NCI-H524 treated with DMSO at 0.1 percent for 48 hours (cell line): ENCODE results near the gene TTLL10.

ENCODE experiments used
- DNase-seq: peaks from one replicate; lab custom pipeline; 2025; lab: John Stamatoyannopoulos, UW

TTLL10 gene

DNA sequence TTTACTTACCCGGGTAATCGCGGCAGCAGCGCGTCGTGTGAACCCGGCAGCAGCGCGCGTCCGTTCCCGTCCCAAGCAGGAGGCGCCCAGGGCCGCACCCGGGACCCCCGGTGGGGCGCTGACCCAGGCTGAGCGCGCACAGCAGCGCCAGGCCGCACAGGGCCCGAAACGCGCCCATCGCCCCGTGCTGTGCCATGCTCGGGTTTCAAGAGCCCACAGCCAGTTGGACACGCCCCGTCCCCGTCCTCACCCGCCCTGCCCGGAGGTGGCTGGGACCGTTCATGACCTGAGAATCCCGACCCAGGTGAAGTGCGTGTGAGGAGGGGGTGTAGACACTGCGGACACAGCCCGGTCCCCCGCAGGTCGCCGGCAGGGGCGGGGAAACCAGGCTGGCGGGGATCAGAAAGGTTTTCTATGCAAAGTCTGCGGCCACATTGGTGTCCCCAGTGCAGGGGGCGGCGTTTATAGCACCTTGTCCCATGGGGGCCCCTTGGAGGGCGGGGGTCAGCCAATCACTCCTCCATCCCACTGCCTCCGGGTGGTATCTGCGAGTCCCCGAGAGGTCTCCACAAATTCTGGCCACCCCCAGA, 32.8 kb downstream of the TTLL10 start, which contains the start of gene TNFRSF18:
TSS of gene TNFRSF18 (minus strand) at position 217 of the 590 bp plus-strand sequence. CDS start at position 196, 21 bp downstream.
- DNase-seq, result no peak

DNA sequence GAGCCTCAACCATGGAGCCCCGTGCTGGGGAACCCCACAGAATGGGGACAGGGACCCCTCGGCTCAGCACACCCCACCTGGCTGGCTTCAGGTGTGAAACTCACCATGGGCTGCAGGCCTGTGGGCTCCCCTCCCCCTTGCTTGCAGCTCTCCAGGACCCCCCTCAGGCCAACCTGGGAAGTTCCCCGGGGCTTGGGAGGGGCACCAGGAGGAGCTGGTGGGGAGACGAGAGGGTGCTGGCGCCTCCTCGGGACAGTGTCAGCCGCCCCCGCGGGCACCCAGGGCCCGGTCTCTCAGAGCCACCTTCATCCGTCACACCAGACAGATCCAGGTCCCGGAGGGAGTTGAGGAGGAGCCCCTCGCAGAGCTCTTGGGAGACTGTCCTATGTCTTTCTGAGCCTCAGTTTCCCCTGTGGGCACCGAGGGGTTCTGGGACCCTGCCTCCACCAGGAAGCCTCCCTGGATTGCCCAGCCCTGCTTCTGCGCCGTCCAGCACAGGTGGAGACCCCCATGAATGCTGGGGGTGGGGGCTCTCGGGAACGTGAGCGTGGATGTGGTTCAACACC, 33.4 kb downstream of the TTLL10 start:
- no peak for DNase-seq

DNA sequence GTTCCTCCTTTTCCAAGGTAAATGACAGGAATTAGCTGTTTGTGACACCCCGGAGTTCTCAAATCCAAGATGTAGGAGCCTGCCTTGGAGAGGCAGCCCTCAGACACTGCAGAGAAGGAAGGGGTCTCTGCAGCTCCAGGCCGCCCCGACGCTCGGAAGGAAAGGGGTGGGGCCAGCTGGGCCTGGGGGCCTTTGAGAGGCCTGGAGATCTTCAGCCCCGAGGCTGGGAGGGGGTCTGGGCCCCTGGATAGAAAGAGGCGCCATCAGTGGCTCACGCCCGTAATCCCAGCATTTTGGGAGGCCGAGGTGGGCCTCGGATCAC, 33.9 kb downstream of the TTLL10 start:
- no peak for DNase-seq

DNA sequence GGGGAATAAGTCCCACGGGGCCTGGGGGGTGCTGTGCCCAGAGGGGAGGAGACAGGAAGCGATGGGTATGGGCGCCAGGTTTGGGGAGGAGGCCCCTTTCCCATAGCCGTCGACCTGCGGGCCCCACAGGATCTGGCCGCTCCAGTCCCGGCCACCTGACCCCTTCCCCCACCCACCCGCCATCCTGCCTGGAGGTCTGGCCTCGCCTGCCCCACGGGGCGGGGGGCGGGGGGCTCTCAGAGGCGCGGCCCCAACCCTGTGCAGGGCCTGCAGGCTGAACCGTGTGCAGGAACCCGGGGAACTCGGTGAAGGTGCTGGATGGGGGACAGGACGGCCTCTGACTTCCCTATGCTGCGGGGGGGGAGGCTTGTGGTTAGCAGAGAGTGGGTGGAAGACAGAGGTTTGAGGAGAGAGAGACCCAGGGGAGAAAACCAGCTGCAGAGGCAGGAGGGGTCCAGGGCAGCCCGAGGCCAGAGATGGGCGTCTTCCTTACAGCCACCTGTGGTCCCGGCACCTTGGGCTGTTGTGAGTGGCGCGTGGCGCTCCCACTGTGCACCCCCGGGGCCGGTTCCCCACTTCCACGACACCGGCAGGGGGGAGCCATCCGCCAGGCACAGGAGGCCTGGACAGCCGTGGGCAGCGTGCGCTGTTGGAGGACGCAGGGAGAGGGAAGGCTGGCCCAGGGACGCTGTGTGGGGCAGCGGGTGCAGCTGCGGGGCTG, 35.2 kb downstream of the TTLL10 start:
- DNase-seq, result no peak

DNA sequence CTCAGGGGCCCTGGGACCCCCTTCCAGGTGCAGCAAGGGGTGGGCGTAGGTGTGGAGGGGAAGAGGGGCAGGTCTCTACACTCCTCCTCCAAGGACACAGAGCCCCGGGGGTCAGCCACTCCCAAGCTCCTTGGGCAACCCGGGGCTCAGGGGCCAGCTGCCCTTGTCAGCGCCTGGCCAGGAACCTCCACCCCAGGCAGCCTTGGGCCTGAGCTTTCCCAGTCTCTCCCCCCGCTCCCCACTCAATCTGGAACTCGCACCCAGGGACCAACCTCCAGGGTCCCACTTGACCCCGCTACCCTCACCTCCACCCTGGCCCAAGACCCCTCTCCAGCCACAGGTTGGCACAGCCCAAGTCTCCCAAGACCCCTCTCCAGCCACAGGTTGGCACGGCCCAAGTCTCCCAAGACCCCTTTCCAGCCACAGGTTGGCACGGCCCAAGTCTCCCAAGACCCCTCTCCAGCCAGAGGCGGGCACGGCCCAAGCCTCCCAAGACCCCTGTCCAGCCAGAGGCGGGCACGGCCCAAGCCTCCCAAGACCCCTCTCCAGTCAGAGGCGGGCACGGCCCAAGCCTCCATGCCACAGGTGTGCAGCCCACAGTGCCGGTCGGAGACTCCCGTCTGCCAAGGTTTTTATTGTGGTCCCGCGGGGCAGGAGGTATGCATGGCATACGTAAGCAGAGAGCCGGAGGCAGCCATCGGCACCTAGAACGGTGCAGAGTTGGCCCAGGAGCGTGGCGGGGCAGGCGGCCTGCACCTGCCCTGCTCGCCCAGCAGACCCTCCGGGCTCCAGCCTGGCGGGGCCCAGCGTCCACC, 37.3 kb downstream of the TTLL10 start:
- no peak for DNase-seq

DNA sequence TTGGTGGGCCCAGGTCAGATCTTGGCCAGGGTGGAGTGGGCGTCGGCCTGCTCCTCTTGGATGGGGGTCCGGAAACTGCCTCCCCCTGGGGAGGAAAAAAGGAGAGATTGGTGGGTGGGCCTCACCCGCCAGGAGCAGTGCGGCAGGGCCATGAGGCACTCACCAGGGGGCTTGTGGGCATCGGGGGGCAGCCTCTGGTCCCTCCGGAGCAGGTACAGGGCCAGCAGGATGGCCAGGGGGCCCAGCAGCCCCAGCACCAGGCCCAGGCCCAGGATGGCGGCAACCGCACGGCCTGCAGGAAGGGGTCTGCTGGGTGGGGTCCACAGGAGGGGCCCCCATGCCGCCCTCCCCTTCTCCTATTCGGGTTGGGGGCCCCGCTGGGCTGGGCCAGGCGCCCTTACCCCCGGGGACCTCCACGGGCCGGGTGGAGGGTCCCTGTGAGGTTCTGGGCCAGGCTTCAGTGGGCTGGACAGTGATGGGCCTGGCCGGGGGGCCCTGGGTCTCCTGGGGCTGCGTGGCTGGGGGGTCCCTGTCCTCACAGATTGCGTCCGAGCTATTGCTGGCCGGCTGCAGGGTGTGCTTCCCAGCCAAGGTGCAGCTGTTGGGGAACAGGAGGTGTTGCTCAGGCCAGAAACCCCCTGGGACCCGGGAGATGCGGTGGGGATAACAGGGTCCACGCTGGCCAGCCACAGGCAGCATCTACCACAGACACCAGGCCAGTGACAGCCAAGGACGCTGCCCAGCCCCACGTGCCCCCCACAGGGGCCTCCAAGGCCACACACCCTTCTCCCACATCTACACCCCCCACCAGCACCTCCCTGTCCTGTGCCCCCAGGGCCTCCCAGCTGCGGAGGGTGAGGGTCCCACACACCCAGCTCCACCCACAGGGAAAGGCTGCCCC, 38.1 kb downstream of the TTLL10 start:
- DNase-seq, result no peak

DNA sequence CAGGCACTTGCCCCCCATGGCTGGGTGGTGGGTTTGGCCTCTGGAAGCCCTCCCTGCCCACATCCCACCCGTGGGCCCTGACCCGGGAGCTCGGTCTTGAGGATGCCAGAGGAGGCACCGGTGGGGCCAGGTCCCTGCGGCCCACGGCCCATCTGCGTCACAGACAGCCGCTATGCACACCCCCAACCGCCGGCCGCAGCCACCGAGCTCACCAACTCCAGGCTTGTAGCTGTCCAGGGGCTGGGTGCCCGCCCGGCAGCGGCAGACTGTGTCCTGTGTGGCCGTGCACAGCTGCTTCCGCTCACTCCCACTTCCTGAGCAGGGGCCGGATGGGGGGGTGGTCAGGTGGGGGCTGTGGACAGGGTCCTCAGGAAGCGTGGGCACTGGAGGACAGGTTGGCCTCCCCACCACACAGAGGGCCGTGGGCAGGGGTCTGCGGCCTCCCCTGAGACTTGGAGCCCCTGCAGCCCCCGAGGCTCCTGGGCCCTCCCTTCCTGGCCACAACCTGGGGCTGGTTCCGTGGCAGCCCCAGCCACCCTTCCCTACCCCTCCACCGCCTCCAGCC, 39.2 kb downstream of the TTLL10 start:
- no peak for DNase-seq

DNA sequence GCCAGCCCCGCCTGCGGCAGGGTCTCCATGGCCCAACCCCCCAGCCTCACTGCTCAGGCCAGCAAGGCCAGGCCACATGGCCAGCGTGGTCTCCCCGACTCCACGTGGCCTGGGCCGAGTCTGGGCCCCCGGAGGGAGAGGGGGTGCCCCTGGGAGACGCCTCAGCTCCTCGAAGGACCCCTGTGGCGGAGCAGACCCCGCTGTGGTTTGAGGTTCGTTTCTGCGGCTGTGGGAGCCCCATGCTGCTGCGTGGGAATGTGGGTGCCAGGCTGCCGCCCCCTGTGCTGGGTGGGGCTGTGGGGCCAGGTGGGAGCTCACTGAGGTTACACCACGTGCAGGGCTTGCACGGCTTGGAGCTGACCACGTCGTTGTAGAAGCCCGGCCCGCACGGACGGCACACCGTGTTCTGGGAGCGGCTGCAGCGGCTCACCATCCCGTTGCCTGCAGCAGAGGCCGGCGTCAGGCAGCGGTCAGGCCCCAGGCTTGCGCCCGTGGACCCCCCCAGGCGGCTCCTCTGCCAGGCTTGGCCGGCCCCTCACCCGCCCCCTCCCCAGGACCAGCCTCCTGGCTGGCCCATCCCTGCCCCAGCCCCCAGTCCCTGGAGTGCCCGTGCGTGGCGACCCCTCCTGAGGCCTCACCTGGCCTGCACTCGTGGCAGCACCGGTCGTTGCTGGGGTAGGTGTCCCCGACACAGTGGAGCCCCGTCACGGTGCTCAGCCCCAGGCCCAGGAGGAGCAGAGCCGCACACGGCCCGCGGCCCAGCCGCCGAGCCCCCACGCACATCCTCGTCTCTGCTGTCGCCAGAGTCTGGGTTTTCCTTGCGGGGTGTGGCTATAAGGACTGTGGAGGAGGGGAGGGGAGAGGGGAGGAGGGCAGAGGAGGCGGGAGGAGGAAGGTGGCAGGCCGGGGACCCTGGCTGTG, 39.9 kb downstream of the TTLL10 start, which contains the start of gene TNFRSF4:
TSS of gene TNFRSF4 (minus strand) at position 809 of the 921 bp plus-strand sequence. CDS start at position 783, 26 bp downstream.
- DNase-seq, result no peak

DNA sequence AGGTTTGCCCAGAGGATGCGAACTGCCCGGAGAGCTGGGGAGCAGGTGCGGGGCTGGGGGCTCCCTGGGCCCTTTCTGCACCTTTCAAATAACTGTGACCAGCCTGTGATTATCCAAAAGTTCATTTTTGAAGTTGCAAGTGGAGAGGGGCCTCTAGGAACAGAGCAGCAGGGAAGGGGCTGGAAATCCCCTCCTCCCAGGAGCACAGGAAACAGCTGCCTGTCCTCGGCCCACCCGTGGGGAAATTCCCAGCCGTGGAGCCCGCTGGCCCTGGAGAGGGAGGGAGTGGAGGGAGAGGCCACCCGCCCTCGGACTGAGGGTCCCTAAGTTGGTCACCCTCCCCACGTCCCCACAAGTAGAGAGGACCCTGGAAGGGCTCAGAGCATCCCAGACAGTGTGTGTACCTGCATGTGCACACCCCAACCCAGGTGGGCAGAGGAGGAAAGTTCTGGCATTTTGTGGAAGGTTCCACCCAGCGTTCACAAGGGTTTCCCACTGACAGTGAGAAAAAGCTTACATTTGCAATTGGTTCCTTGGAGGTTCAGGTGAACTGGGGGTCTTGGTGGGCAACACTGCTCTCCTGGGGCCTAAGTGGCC, 41.5 kb downstream of the TTLL10 start:
- DNase-seq, result no peak

DNA sequence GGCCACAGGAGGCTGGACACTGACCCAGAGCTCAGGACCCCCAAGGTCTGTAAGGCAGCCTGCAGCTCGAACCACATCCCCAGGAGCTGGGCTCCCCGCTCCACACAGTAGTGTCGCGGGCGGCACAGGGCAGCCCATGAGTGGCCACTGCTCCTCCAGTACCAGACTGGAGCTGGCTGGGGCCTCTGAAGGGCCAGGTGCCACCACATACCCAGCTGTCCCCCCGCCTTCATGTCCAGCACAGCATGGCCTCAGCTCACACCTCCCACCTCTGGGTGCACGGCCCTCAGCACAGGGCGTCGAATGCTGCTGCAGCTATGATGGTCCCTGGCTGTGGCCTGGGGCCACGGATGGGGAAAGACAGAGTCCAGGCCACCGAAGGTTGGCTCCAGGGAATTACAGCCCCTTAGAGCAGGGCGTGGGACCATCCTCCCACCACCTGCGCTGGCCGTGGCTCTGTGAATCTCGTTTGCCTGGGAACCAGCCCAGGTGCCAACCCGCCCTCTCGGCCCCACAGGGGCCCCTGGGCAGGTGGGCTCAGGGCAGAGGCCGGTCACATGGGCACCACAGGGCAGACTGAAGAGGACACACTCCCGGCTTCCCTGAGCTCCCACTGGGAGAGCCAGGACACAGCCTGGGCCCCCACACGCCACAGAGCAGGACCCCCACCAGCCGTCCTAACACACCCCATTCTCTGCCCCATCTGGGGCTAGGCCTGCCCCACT, 42.4 kb downstream of the TTLL10 start:
- no peak for DNase-seq

DNA sequence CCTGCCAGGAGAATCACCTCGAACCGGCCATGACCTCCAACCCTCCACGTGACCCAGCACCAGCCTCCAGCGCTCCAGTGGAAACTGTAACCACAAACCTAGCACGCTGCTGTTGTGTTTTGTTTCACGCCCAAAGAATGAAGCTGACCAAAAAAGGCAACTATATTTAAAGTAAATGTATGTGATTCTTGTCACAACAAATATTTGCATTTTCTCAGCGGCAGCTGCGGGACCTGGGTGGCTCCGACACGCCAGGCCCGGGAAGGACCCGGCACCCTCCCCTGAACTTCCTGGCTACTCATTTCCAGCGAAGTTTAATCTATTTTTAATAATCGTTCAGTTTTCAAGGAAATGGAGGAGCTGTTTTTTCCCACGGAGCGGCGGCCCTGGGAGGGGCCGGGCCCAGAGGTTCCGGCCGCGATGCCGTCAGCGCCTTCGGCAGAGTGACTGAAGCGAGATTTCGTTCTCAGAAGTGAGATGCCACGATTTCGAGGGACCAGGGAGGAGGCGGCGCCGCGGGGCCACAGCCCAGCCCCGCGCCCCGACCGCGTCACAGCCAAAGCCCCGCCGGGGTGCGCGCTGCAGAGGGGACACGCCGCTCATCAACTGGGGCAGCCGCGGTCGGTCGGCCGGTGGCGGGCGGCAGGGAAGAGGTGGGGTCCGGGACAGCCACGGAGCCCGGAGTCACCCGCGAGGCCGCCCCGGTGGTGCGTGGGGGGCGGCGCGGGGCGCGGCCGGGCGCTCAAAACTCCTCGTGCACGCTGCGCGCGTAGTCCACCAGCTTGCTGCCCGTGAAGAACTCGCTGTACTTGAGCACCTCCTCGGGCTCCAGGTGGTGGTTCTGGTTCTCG, 43.3 kb downstream of the TTLL10 start:
- DNase-seq, result no peak

DNA sequence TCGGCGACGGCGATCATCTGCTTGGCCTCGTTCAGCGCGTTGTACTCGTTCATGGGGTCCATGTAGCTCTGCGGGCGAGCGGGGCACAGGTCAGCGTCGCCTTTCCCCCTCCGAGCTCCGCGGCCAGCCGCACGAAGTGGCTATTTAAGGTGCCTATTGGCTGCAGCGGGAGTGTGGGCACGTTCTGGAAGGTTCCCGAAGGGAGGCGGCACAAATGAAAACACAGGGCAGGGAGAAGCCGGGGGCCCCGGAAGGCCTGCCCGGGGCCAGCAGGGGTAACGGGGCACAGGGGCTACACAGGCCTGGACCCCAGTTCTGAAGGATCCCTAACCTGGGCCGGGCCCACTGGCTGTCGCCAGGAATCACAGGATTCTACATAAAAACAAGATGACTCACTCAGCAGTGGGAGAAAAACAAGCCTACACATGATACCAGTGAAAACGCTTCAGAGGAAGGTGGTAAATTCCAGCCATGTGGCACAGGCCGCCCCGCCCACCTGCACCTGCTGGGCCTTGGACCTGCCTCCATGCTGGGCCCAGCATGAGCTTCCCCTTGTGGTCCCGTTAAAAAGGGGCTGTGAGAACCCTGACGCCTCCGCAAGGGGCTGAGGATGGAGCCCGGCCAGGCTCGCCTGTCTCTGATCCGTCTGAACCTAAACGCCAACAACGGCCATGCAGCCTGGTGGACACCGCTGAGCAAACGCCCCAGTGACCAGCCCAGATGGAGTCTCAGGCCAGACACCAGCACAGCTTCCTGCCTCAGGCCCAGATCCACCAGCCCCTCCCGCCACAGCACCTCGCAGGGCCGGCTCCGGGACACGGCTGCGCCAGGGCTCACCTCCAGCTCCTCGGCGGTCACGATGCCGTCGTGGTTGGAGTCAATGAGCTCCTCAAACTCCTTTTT, 44.2 kb downstream of the TTLL10 start:
- DNase-seq, result no peak

DNA sequence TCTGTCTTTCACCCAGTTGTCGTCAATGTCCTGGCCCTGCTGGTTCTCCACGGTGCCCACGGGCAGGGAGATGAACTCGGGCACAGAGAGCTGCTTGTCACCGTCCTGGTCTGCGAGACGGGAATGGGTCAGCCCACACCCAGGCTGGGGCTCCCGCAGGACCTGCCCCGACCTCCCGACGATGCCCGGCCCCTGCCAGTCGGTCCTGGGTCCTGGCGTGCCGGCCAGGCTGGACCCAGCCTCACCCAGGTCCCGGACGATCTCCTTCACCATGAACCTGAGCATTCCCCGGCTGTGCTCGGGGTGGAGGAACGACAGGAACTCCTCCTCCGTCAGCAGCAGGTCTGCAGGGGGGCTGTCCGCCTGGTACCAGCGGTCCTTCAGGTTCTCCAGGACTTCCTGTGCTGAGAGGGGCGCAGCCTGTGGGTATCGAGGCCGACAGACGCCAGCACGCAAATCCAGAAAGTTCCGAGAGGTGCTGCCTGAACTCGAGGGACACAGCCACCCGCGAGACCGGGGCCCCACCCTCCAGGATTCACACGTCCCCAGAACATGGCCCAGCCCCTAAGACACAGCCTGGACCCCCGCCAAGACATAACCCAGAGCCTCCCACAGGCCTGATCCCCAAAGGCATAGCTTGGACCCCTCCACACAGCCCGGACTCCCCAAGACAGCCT, 45.0 kb downstream of the TTLL10 start:
- no peak for DNase-seq

DNA sequence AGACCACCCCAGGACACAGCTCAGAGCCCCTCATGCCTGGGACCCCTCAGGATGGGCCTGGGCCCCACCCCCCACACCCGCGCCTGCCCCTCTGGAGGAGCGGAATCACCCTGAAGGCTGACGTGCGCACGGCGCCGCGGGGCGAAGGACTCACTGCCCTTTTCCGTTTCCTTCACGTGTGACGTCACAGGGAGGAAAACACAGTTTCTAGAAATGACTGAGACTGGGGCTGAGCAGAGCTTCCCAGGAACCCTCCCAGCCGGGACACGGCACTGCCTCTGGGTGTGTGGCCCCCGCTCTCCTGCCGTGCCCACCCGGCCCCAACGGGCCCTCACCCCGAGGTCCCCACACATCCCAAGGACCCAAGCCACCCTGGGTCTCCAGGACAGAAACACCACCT, 45.7 kb downstream of the TTLL10 start:
- no peak for DNase-seq

DNA sequence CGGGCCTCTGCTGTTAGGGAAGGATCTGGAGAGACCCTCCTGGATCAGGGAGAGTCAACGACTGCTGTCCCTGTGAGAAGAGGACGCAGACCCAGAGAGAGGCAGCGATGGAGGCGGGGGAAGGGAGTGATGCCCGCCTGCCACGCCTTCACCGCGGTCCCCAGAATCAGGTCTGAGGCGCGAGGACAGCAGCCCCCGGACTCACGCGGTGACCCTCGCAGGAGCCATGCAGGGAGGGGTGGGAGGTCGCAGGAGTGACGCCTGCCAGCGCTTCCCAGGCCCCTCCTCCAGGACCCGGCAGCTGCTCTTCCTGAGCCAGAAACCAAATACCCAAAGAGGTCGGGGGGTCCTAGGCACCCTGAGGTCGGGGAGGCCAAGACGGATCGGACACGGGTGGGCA, 46.5 kb downstream of the TTLL10 start:
- no peak for DNase-seq

DNA sequence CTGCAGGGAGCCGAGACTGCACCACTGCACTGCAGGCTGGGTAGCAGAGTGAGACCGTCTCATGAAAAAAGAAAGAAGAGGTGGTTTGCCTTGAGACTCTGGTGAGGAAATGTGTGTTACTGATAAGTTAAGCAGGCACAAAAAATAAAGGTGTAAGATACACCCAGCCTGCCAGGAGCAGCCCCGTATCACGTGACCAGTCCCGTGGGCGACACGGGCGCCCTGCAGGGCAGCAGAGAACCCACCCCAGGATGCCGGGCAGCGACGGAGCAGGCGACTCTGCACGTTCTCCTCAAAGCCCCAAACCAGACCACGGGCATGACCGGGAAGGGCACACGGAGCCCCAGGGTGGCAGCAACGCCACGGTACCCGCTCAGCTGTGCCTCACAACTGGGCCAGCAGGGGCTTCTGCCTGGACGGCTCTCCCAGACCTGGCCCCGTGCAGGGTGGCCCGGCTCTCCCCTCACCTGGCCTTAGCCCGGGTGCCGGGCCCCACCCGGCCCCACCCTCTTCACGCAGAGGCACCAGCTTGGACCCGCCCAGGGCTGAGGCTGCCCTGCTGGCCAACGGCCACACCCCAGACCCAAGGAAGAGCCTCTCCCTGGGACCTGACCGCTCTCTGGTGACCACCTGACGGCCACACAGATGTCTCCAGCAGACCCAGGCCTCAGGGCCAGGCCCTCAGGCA, 48.4 kb downstream of the TTLL10 start:
- no peak for DNase-seq
